Measurements from ENCODE around the gene CHD9NB. TPM values are rescaled to one million over a fixed set of nuclear protein-coding genes. Genes with fewer than 3 reads are reported as not detected.
"Not testable (repeated sequence)": the region's sequence is repeated elsewhere in the genome, so short reads cannot be mapped to it uniquely, and the experiment has no call there.

The CHD9NB gene
- total and polyA plus RNA-seq, 9 of the 15 experiments (the other 6 are each of a cell fraction or from before 2014, with no cell fraction given), result 0.06 to 0.10 (median 0.07) TPM; not detected in 6

- no peaks in the 10 kb centered on the region for H3K9me1 ChIP-seq (ENCODE audit: control insufficient read depth, insufficient read depth, low read length)
- intact Hi-C loops (cut with micrococcal nuclease), result no loop called here
- H3K4me2 ChIP-seq (ENCODE audit: insufficient read depth, low read length), result no peak overlapping the region
- no peaks in the 10 kb centered on the region for H3K36me3 ChIP-seq (ENCODE audit: control insufficient read depth, insufficient read depth, low read length)
- in situ Hi-C loops (cut with MboI), result no loop called here
- no TSS peak for BruUV-seq (replicated peaks)
- no peaks in the 10 kb centered on the region for H3K79me2 ChIP-seq (ENCODE audit: control insufficient read depth, insufficient read depth, low read length)
- TF ChIP-seq SOX6 (IDR thresholded peaks at IDR 0.05) (no peak), LARP7 (IDR thresholded peaks at IDR 0.05) (no peak)
- 12% methylated on average over 4 of the region's 4 CpGs for WGBS (ENCODE audit: insufficient coverage, low coverage, missing lambda C conversion rate)
- H2AFZ ChIP-seq (ENCODE audit: low read depth, low read length), result no peak overlapping the region
- peaks cover 4 to 7% of the 10 kb centered on the region in 2 experiments; a peak in 3 of 5 replicates for H3K4me1 ChIP-seq (replicated peaks in 1 of 2; ENCODE audit: control insufficient read depth in 2 of 2, insufficient read depth in 2 of 2, low read length in 2 of 2)
- ATAC-seq (no peak), DNase-seq (ENCODE audit: extremely low read depth in 1 of 4, low spot score in 3 of 4) (no peak), FAIRE-seq (no peak)
- no peak overlapping the region for H3K4me3 ChIP-seq
- ChIA-PET CTCF (ENCODE audit: low intra/inter-chr PET ratio) (no interaction called here), POLR2A (interaction anchor here (0.6 to 0.9 kb wide), 2 partner anchors 8 to 51 kb away, joined by 3 to 5 read pairs; no protein-coding TSS in a partner anchor)
- H3K9ac ChIP-seq (ENCODE audit: insufficient read depth in 1 of 2, low read depth in 2 of 2, low read length in 2 of 2), result no peak overlapping the region
- H4K20me1 ChIP-seq (replicated peaks; ENCODE audit: control insufficient read depth, insufficient read depth, low read length), result no peaks in the 10 kb centered on the region
- H3K27ac ChIP-seq (ENCODE audit: extremely low read depth, low read depth, low read length), result no peak overlapping the region
- H3K9me3 ChIP-seq (replicated peaks; ENCODE audit: control insufficient read depth, insufficient read depth, low read depth, low read length), result no peaks in the 10 kb centered on the region
- peaks cover 12 to 15% of the 10 kb centered on the region in 2 experiments; a peak in 3 of 5 replicates for H3K27me3 ChIP-seq (ENCODE audit: control insufficient read depth in 2 of 2, insufficient read depth in 2 of 2, low read length in 2 of 2)
These were observed 4.4 kb downstream of the CHD9NB start for GRCh38 chr16:53048139-53048915.

- WGBS (ENCODE audit: insufficient coverage, low coverage, missing lambda C conversion rate), result 3% methylated on average over 5 of the region's 5 CpGs
- ATAC-seq; H3K4me2 ChIP-seq (ENCODE audit: insufficient read depth, low read length); DNase-seq (ENCODE audit: extremely low read depth in 1 of 4, low spot score in 3 of 4); H3K9me3 ChIP-seq (replicated peaks; ENCODE audit: control insufficient read depth, insufficient read depth, low read depth, low read length); in situ Hi-C loops (cut with MboI); POLR2A ChIA-PET; H2AFZ ChIP-seq (ENCODE audit: low read depth, low read length); FAIRE-seq; H3K9me1 ChIP-seq (ENCODE audit: control insufficient read depth, insufficient read depth, low read length); H3K4me3 ChIP-seq; H3K9ac ChIP-seq (ENCODE audit: insufficient read depth in 1 of 2, low read depth in 2 of 2, low read length in 2 of 2); BruUV-seq (replicated peaks); H3K36me3 ChIP-seq (ENCODE audit: control insufficient read depth, insufficient read depth, low read length); intact Hi-C loops (cut with micrococcal nuclease); H4K20me1 ChIP-seq (replicated peaks; ENCODE audit: control insufficient read depth, insufficient read depth, low read length); H3K27ac ChIP-seq (ENCODE audit: extremely low read depth, low read depth, low read length); CTCF ChIA-PET (ENCODE audit: low intra/inter-chr PET ratio); H3K79me2 ChIP-seq (ENCODE audit: control insufficient read depth, insufficient read depth, low read length); H3K4me1 ChIP-seq (replicated peaks in 1 of 2; ENCODE audit: control insufficient read depth in 2 of 2, insufficient read depth in 2 of 2, low read length in 2 of 2): not testable (repeated sequence)
- H3K27me3 ChIP-seq (ENCODE audit: control insufficient read depth in 2 of 2, insufficient read depth in 2 of 2, low read length in 2 of 2), result peaks cover 17 to 22% of the 10 kb centered on the region in 2 experiments; a peak in 4 of 5 replicates
These were observed 5.2 kb downstream of the CHD9NB start for GRCh38 chr16:53047515-53047914.

Measured in K562 (cell line).